Amniotic stem cell (primary cell): Measurements from ENCODE around the gene NAMPT.

Experiments used
- DNase-seq: peaks from one replicate; lab custom pipeline; 2025; lab: John Stamatoyannopoulos, UW

Gene NAMPT

DNA sequence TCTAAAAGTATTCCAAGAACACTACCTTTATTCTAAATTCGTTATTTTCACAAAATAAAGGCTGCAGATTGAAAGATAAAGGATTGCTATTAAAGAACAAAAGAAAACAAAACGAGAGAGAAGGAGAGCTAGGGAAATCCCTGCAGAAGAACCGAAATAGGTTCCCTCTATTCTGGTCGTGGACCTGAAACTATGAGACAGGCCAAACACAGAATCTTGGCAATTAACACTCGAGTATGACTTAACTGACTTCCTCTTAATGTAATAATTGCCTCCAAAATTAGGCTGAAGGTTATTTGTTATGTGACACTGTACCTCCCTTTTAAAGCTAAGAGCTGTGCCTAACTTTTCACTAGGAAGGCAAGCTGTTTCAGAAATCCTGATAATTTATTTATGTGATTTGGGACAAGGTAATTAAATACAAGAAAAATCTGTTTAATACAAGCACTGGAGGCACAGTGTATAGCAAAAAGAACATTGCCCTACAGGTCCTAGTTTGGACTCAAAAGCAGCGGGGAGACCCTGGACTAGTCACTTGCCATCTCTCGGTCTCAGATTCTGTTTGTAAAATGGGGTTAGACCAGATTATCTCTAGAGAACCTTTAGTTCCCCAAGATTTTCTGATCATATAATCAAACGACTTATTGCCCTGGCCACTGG lies 11.6 kb downstream of the NAMPT start:
- DNase-seq, result no peak

DNA sequence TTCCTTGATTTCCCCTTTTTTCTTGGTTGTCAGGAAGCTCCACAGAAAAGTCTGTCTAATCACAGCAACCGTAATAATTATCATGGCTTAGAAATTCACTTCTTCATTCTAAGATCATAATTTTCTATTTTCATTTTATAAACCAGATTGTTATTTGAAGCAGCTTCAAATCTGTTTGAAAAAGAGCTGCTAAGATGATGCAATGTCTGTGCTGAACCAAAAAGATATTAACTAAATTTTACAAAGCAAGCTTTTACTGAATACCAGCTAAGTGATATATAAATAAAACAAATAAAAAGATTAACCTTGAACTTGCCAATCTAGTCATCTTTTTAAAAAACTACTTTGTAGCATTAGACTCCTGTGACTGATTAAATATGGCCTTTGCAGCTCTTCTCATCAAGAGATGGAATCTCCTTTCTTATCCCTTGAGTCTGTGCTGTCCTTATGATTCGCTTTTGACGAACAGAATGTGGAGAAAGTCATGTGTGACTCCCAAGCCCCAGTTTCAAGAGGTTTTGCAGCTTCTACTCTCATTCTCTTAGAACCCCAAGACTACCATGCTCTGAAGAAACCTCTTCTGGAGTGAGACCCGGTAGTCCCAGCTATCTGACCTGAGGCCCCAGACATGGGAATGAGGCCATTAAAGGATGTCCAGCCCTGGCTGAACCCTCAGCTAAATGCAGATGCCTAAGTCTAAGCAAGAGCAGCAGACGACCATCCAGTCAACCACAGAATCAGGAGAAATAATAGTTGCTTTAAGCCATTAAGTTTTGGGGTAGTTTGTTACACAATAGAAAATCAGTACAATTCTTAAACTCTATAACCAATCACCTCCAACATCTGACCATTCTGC lies 14.4 kb downstream of the NAMPT start:
- no peak for DNase-seq

DNA sequence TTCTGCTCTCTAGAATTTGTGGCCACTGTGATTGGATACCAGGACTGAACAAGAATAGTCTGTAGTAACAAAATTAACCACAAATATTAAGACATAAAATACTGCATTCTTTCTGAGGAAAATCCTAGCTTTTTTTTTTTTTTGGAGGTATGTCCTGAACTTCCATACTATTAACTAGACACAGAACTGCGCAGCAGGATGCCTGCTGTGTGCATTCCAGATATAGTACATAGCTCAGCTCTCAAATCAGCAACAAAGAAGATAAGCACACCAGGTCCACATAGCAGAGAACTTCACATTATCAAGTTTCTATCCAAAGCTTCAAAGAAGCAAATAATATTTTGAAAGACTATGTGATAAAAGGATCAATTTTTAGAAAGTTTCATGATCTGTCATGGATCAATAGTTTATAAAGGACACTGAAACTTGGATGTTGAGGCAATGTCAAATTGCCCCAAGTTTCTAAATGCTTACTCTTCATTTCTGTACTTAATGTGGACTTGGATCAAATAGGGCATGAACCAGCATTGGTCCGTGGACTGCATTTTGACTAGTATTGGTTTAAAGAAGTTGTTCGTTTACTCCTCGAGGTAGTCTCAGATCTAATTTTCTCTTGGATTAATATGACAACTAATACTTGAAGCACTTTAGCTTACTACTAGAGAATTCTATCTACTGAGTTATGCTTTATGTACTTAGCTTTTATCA lies 15.4 kb downstream of the NAMPT start:
- no peak for DNase-seq

DNA sequence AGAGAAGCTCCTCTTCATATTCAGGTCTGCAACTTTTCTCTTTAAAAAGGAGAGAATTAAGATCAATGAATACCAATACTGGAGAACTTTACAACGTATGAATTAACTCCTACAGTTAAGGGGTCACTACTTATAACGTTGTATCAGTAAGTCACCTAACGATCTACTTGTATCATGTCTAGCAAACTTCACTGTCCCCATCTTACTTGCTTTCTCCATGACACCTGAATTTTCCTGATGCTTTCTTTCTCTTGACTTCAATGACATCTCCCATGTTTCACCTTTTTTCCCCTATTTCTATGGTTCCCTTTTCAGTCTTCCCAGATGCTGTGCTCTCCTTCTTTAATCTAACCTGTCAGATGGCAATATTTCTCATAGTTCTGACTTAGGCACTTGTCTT lies 19.6 kb downstream of the NAMPT start:
- no peak for DNase-seq

DNA sequence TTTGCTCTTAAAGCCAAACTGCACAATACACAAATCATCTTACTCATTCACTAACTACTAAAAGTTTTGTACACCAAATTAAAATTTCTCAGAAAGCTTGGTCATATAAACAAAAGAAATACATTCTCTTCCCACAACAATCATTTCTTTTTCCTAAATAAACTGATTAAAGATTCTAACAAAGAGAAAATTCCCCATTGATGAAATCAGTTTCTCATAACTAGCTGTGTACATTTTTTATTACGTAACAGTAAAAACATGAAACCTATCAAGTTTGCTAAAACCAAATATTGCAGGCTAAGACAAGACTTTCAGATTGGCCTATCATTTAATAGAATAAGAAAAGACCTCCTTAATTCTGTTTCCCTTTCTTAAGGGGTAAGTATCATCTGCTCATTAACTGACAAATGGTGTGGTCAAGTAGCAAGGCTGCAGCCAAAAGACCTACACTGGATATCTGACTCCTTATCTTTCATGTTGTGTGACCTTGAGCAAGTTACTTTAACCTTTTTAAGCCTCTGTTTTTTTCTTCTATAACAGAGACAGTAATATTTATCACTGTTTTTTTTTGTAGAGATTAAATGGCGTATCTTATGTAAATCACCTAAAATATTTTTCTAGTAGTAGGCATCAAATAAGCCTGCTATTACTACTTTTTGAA lies 22.4 kb downstream of the NAMPT start:
- DNase-seq, result no peak

DNA sequence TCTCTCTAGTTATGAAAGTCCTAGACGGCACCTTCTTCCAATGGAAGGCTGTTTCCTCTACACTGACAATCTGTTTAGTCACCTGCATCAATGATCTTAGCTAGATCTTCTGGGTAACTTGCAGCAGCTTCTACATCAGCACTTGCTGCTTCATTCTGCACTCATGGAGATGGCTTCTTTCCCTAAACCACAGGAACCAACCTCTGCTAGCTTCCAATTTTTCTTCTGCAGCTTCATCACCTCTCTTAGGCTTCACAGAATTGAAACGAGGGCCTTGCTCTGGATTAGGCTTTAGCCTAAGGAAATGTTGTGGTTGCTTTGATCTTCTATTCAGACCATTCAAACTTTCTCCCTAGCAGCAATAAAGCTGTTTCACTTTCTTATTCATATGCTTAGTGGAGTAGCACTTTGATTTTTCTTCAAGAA lies 24.6 kb downstream of the NAMPT start:
- no peak for DNase-seq

DNA sequence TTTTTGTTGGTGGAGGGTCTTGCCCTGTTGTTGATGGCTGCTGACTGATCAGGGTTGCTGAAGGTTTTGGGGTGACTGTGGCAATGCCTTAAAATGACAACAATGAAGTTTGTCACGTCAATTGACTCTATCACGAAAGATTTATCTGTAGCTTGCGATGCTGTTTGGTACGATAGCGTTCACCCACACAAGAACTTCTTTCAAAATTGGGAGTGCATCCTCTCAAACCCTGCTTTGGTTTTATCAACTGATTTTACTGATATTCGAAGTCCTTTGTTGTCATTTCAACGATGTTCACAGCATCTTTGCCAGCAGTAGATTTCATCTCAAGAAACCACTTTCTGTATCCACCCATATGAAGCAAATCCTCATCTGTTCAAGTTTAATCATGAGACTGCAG lies 26.0 kb downstream of the NAMPT start:
- no peak for DNase-seq

DNA sequence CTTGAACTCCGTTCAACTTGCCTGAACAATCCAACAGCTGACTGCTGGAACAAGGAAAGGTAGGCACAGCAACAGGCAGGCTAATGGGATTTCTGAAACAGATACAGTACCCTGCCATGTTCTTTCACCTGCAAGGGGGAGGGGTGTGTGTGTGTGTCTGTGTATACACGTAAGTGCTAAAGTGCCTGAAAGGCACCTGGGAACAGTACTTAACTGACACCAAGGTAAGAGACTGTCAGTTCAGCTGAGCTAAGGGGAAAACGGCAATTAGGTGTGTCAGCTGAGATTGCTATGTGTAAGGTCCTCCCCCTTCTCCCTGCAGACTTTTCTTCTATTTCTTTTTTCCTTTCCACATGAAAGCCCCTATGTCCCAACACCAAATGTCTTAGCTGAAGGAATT lies 27.0 kb downstream of the NAMPT start:
- DNase-seq, result no peak

DNA sequence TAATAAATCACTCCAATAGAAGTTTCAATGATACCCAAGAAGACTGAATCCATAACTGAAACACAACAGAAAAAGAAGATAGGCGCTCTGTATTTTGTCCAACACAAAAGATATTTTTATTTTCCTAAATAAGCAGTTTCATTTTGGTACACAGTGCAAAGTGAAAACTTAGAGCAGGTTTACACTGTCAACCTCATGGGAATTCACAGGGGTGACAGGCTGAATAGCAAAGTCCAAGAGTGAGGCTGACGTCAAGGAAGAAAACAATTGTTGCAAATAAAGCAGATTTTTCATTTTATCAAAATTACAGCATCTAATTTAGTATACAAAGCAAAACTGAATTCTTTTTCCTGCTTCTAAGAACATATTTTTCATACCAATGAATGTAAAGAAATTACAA lies 28.6 kb downstream of the NAMPT start:
- no peak for DNase-seq

DNA sequence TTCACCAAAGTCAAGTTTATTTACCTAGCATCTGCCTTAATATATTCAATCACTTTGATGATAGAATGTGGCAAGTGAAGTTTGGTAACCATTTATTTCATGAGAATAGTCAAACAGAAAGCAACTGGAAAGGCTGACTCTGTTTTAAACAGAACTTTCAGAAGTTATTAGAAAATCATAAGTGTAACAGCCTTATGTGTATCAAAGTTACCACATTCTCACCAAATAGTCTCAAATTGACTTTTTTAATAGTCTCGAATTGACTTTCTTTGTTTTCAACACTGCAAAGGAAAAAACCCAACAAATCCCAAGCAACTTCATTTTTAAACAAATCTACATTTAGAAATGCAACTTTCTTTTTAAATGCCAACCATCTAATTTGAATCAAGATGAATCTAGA lies 29.5 kb downstream of the NAMPT start:
- no peak for DNase-seq

DNA sequence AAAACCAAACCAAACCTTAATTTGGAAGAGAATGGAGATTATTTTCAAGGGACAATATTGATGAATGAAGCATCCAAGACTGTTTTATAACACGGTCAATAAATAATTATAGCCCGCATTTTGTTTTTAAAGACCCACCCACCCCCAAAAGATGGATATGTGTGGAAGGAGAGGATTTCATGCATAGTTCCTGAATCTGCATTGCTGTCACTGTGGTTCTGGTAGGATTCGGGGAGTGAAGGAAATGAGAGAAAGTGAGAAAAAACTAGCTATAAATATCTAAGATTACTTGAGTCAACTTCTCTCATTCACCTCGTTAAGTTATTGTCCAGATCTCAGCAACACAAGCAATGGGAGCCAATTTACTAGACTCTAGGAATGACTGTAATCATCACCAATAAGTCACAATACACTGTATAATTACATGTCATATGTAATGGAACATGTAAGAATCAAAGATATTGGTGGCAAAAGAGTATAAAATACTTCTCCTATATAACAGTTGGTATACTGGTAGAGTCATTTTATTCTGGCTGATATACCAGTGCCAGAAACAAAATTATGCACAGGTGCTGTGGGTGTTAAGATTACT lies 30.2 kb downstream of the NAMPT start:
- DNase-seq, result no peak

DNA sequence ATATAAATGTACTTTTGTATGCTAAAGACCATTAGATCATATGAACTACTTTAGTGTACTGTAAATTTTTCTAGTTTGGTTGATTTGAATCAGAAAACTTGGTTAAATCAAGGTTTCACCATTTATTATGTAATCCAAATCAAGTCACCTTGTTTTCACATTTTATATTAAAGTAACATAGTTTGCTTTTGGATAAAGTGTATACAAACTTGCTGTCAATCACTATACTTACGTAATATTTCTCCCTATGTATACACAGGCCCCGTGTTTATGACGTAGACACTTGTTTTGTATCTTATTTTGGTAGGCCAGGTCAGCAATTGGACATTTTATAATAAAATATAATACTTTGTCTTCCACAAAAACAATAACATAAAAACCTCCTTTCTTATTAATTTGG lies 32.2 kb downstream of the NAMPT start:
- DNase-seq, result no peak

DNA sequence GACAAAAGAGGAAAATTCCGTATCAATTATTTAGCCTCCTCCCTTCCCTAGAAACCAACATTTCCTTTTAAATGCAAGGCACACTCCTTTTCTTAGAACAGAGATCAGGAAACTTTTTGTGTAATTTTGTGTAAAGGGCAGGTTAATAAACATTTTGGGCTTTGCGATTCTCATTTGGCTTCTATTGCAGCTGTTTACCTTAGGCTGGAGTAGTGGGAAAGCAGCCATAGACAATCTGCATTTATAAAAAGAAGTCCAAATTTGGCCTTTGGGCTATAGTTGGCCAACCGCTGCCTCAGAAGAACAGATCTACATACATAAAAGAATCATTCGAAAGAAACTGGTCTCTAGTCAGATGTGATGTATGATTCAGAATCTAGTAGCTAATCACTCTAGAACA lies 35.3 kb downstream of the NAMPT start:
- no peak for DNase-seq

DNA sequence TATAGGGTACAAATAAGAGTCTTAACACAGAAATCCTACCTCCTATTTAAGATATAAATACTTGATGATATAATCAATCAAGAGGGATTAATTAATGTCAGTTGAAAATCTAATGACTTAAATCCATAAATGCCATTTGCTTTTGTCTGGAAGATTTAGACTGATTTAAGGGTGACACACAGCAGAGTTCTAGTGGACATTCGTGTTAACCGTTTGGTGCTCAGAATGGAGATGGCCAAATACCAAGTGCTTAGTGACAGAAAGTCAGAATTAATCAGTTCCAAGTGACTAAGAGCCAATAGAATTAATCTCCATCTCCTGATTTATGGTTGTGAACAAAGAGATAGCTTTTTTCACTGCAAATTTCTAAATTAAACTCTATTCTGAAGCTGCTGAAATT lies 36.2 kb downstream of the NAMPT start:
- DNase-seq, result no peak

DNA sequence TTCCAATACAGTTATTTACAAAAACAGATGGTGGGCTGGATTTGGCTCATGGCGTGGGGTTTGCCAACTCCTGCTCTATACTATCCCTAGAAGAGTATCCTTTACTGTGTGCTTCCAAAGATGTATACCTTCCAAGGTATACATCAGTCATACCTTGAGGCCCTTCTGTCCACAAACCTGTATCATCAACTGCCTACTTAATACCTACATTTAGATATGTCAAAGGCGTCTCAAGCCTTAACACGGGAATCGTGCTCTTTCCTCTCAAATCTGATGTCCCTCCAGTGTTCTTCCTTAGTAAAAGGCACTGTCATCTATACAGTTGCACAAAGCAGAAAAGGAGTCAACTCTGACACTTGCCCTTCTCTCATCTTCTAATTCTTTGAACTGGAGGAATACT lies 36.9 kb downstream of the NAMPT start:
- no peak for DNase-seq

DNA sequence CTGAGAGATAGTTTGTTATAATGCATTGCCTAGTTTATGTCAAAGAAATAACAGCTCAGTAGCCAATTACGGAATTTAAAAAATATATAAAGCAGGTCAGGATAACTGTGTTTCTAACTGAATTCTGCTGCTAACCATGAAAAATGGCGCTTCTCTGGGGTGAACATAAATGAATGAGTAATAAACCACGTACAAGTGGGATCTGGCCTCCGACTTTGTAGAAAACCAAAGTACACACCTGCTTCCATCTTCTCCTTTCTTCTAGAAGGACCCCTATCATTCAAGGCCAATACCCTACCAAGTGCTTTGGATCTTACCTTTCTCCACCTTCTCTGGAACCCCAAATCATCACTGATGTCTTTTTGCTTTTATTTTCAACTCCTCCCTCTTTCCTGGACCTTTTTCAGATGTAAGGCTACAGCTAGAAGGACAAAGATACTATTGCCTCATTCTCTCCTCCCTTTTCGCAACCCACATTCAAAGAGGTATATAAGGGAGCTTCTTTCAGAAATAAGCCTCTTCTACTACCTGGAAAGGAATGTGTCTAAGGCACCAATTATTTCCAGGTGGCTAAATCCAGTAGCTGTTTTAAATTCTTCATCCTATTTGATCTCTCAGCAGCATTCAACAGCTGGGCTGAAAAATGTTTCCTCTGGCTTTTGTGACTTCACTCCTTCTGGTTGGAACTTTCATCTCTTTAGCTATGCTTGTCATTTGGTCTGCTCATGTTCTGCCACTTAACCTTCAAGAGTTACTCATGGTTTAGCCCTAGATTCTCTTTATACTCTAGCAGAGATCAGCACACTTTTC lies 37.7 kb downstream of the NAMPT start:
- DNase-seq, result no peak

DNA sequence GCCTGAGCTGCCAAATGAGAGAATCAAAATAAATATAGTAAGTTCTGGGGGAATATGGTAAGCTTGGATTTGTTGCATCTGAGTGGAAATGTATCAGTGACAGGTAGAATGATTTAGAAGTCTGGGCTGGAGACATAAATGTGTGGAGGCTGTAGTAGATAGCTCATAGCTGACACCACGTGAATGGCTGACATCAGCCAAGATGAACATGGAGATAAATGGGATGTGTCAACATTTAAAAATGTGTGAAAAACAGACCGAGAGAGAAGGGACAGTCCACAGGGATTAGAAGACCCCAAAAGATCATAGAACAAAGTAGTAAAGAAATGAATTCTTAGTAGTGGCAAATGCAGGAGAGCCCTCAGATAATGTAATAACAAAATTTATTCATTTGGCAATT lies 40.9 kb downstream of the NAMPT start:
- DNase-seq, result no peak

DNA sequence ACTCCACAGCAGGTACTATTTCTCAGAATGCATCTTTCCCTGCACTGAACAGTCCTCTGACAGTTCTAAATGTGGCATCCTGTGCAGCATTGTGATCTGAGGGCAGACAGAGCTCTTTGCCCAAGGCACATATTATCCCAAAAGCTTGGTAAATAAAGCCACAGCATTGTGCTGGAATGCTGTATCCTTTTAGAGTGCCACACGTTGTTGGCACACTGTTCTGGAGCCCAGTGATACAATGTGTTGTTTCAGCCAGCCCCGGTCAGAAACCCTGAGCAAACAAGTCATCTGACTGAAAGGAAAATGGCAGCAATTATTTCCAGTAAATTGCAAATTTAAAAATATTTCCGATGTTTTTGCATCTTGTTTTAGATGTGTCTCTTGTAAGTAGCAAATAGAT lies 45.4 kb downstream of the NAMPT start:
- no peak for DNase-seq

DNA sequence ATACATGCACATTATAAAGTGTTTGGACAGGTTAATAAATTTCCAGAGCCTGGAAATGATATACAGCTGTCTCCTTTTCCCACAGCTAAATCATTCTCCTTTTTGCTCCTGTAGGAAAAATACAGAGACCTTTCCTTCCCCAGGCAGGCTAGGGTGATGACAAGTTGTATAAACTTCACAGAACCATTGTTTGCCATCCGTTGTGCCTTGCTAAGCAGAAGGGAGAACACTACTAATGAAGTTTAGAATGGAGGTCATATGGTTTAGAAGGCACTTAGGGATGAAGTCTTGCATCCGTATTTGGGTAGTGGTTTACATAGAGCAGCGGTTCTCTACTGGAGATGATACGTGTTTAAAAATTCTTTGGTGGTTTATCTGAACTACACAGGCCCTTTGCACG lies 46.0 kb downstream of the NAMPT start:
- DNase-seq, result no peak

DNA sequence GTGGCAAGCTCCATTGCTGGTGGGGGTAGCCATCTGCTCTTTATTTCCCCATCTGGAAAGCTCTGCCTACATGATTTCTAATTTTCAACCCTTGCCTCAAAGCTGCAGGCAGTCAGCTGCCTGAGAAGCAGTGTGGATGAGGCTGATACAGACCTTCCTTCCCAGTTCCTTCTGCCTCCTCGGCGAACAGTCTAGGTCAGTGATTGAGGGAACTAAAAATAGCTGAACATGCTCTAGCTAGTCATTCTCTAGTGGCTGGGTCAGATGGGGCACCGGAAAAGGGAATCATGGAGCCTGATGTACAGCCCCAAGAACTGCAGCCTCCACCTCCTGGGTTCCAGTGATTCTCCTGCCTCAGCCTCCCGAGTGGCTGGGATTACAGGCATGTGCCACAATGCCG lies 48.7 kb downstream of the NAMPT start:
- DNase-seq, result no peak

DNA sequence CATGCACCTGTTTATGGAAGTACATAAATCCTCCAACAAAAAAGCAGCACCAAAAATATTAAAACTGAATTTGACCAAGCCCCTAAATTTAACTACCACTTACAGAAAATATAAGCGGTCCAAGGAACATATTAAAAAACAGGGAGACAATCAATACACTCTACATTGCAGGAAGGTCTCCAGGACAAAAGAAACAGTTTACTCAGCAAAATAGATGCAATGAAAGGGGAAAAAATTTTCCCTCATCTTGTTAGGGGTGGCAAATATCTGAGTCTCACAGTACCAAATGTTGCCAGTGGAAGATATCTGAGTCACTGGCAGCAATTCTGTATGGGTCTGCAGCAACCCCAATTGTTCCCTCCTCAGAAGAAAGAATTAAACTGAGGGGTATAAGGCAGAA lies 50.4 kb downstream of the NAMPT start:
- no peak for DNase-seq
